HG03097 (cell line): ENCODE measurements around the gene G3BP1.
"Not testable (repeated sequence)": the region's sequence is repeated elsewhere in the genome, so short reads cannot be mapped to it uniquely, and the experiment has no call there.

Experiments
- ATAC-seq: cut with Tn5 transposase; IDR thresholded peaks from one replicate; pipeline ENCODE4 v1.9.1; 2021; ENCODE audit not compliant: unreplicated experiment, low FRiP score

Gene G3BP1

DNA sequence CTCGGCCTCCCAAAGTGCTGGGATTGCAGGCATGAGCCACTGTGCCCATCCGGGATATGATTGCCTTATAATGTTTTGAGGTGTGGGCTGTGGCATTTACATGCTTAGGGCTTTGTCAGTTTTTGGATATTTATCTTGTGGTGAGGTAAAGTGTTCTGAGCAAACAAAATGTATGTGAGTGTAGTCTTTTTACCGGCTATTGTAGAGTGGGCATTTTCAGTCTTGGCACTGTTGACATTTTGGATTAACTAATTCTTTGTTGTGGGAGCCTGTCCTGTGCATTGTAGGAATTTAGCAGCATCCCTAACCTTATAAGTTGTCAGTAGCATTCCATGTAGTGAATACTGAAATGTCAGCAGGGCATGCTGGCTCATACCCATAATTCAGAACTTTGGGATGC, 21.6 kb downstream of the G3BP1 start:
- no peak for ATAC-seq

DNA sequence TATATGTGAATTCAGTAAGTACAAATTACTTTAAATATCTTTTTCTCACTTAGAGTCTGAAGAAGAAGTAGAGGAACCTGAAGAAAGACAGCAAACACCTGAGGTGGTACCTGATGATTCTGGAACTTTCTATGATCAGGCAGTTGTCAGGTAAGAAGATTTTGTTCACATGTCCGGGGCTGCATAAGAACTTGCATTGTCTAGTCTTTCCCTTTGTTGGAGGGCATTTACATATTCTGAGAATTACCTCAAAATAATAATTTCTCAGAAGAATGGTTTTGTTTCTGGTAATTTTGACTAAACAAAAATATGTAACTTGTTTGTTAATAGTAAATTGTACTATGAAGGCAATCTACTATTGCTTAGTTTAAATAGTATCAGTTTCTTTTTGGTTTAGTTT, 23.7 kb downstream of the G3BP1 start:
- ATAC-seq: no peak

GRCh38 chr5:151798674-151799073, 26.9 kb downstream of the G3BP1 start:
- no peak for ATAC-seq

DNA sequence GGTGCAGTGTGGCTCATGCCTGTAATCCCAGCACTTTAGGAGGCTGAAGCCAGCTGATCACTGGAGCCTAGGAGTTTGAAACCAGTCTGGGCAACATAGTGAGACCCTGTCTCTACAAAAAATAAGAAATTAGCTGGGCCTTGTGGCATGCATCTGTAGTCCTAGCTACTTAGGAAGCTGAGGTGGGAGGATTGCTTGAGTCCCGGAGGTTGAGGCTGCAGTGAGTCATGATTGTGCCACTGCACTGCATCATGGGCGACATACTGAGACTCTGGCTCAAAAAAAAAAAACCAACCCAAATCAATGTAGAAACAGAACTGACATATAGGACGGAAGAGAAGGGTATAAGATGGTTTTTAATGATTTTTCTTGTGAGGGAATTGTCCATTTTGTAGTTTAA, 27.7 kb downstream of the G3BP1 start:
- ATAC-seq: no peak

DNA sequence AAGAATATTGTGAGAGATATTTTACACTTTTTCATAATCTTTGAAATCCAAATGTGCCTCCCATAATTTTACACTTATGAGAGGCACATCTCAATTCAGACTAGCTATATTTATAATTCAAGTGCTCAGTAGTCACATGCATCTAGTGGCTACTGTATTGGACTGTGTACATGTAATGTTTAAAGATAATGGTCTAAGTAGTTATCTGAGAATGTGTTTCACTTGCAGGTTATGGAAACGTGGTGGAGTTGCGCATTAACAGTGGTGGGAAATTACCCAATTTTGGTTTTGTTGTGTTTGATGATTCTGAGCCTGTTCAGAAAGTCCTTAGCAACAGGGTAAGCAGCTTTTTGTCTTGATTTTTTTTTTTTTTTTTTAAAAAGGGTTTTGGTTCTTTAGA, 28.8 kb downstream of the G3BP1 start:
- peak; percentile 67 for ATAC-seq

DNA sequence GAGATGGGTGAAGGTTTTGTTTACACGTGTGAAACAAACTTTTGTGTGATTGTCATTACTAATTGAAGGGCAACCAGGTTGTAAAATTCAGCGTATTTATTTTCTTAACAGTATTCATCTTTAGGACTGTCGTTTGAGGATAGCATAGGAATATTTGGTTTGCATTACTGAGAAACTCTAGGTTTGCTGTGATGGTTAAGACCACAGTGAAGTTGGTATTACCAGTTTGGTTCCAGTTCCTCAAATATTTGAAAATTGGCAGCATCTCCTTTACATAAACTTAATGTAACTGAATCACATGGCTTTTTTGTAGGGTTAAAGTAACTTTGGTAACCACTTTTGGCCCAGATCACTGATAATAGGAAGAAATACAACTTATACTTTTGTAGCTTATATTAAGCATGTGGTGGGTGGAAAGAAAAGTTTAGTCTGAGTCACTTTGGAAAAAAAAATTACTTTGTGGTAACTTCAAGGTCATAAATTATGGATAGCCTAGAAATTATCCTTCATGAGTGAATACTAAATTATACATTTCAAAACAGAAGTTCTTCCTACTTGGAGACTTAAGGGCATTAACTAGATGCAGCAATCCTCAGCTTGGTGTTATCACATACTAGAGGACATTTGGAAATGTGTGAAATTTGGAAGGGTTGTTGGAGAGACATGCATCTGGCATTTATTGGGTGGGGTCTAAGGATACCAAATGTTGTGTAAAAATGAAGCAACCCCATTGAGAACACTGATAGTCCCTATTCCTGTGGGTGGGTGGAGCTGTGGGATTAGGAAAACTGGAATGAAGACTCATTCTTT, 33.9 kb downstream of the G3BP1 start:
- ATAC-seq: no peak

DNA sequence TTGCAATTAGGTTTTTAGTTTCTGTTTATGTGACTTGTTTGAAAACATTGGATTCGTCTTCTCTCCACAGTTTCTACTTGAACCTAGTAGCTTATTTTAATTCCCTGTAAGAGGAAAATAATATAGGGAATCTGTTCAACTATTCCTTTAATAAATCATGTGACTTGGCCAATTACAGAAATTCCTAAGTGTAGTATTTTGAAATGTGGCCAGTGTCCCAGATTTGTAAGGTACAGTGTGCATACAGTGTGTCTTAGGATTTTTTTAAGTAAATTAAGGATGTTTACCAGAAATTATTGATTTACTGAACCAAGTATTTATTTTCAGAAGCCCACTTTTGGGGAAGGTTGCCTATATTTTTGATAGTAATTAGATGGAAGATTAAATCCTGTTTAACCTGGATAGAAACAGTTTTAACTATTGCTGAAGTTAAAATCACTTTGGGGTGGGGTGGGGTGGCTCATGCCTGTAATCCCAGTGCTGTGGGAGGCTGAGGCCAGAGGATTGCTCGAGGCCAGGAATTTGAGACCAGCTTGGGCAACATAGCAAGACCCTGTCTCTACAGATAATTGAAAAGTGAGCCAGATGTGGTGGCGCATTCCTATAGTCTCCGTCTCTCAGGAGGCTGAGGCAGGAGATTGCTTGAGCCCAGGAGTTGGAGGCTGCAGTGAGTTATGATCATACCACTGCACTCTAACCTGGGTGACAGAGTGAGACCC, 36.9 kb downstream of the G3BP1 start:
- ATAC-seq: no peak

GRCh38 chr5:151810449-151810848, 38.7 kb downstream of the G3BP1 start:
- ATAC-seq: no peak

DNA sequence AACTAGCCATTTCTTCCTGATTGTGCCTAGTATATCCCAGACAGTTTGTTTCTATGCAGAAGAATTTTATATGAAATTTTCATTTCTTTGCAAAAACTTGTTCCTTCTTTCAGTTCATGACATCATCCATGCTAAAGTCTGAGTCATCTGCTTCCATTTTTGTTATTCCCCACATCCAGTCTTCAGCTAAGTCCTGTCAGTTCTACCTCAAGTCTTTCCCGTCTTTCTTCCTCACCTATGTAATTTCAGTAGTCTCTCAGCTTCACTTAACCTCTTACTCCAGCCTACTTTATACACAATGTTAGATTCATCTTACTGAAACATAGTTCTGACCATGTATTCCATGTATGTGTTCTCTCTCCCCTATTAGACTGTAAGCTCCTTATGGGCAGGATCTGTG, 39.1 kb downstream of the G3BP1 start:
- no peak for ATAC-seq

- no peak for ATAC-seq
Observed at GRCh38 chr5:151811593-151812321, 40.0 kb downstream of the G3BP1 start.

GRCh38 chr5:151812757-151813309, 41.1 kb downstream of the G3BP1 start:
- ATAC-seq: no peak

GRCh38 chr5:151815051-151815450, 43.3 kb downstream of the G3BP1 start:
- no peak for ATAC-seq

DNA sequence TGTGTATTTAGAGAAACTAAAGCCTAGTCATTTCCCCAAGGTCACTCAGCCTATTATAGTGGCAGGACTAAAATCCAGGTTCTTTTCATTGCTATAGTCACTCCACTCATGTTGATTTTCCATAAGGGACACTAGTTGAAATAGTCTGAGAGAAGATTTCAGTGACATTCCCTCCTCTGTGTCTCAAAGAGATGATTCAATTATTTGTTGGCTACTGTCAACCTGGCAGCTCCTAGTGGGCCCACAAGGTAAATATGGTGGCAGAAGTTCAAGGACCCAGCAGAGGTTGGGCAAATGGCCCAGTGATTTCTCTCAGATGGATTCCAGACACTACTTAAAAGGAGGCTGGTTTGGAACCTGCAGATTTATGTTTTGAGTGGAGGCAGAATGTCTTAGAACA, 48.1 kb downstream of the G3BP1 start:
- no peak for ATAC-seq

- ATAC-seq: no peak
Observed at GRCh38 chr5:151820271-151820670, 48.5 kb downstream of the G3BP1 start.

- no peak for ATAC-seq
Observed at GRCh38 chr5:151820903-151821302, 49.1 kb downstream of the G3BP1 start.

DNA sequence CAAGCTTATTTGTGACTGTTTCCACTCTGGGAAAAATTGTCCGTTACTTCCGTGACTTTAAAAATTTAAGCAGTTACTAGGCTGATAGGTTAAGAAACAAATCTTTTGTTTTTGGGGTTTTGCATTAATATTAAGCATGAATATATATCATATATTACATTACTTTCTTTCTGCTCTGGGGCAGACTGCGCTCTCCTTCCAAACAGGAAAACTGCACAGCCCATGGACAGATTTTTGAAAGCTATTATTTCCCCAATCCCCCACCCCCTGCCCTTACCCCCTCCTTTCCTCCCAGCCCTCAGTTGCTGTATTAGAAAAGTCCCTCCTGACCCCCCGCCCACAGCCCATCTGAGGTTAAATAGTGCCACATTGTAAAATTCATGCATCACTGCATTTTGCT, 50.4 kb downstream of the G3BP1 start:
- no peak for ATAC-seq

- peak; percentile 67 for ATAC-seq
Observed at GRCh38 chr5:151825445-151825844, 53.7 kb downstream of the G3BP1 start.

- ATAC-seq: no peak
Observed at GRCh38 chr5:151829370-151829769, 57.6 kb downstream of the G3BP1 start.

- ATAC-seq: not testable (repeated sequence)
Observed at GRCh38 chr5:151832843-151833242, 61.1 kb downstream of the G3BP1 start.

DNA sequence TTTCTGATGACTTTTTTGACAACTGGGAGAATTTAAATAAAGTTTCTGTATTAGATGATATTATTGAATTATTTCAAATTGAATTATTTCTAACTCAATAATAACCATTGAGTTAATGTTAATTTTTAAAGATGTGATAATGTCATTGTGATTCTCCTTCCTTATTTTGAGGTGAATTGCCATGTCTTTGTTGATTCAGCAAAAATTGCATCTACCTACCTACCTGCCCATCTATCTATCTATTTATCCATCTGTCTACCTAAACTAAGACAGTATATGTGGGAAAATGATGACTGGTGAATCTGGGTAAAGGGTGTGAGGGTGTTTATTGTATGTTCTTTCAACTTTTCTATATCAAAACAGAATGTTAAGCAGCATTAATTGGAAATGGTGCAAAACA, 75.0 kb downstream of the G3BP1 start:
- ATAC-seq: no peak

- no peak for ATAC-seq
Observed at GRCh38 chr5:151847871-151848270, 76.1 kb downstream of the G3BP1 start.
